ENCODE measurements around the gene ANKRD9. TPM values are rescaled to one million over a fixed set of nuclear protein-coding genes. Genes with fewer than 3 reads are reported as not detected.
"Not testable (repeated sequence)": the region's sequence is repeated elsewhere in the genome, so short reads cannot be mapped to it uniquely, and the experiment has no call there.

ANKRD9 gene
- total RNA-seq, 6 donors from 2014 or later = 21.0 to 99.9 (median 47.6) TPM

DNA sequence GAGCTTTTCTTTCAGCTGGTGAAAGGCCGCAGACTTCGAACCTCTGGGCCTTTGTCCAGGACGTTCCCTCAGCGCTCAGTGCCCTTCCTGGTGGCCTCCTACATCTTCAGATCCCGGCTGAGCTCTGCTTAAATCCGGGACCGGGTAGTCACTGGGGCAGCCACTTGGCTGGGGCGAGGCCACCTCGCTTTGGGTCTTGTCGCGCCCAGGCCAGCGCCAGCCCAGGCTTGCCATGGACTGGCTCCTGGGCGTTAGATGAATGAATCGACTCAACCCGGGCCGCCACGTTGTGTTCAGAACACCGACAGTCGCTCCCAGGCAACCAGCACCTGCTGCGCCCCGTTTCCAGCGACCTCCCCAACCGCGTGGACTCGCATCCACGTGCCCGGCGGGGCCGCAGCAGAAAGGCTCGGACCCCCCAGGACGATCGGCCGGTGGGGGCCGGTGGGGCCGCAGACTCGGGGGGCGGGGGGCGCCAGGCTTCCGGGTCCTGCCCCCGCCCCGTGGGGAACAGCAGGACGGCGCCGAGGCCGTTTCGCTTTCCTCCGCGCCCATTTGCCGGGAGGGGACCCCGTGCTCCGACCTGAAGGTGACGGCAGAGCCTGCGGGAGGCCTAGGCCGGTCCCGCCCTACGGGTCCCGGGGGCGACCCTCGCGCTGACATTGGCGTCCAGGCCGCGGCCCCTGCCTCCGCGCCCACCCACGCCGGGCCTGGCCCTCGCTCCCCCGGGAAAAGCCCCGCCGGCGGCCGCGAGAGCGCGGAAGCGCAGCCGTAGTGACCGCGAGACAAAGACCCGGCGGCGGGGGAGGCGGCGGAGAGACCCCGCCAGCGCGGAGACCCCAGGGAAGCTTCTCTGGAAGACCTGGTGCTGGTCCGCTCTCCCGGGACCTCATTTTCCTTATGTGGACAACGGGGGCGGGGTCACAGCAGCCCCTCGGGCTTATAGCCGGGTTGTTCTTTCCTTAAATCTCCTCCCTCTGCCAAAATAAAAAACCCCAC, 45.5 kb upstream of the ANKRD9 start:
- Histone ChIP-seq H3K4me1 (peaks cover 4 to 11% (median 5%) of the 10 kb centered on the region in 4 donors), H3K4me3 (peak overlapping the region; percentile 45 to 93 (median 64)), H3K27ac (peak overlapping the region; percentile 64 to 78 (median 68)), H3K9me3 (no peaks in the 10 kb centered on the region), H3K27me3 (no peaks in the 10 kb centered on the region), H3K36me3 (no peaks in the 10 kb centered on the region)
- TF ChIP-seq EP300 (IDR thresholded peaks at IDR 0.05) = no peak
- no peak for TF ChIP-seq POLR2AphosphoS5 (IDR thresholded peaks at IDR 0.05)
- TF ChIP-seq POLR2A (IDR thresholded peaks at IDR 0.05) = peak in 1 of 4 donors; percentile 24
- TF ChIP-seq, protein P1, sequence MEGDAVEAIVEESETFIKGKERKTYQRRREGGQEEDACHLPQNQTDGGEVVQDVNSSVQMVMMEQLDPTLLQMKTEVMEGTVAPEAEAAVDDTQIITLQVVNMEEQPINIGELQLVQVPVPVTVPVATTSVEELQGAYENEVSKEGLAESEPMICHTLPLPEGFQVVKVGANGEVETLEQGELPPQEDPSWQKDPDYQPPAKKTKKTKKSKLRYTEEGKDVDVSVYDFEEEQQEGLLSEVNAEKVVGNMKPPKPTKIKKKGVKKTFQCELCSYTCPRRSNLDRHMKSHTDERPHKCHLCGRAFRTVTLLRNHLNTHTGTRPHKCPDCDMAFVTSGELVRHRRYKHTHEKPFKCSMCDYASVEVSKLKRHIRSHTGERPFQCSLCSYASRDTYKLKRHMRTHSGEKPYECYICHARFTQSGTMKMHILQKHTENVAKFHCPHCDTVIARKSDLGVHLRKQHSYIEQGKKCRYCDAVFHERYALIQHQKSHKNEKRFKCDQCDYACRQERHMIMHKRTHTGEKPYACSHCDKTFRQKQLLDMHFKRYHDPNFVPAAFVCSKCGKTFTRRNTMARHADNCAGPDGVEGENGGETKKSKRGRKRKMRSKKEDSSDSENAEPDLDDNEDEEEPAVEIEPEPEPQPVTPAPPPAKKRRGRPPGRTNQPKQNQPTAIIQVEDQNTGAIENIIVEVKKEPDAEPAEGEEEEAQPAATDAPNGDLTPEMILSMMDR (IDR thresholded peaks at IDR 0.05) = no peak
- 18 to 40% methylated on average over 1 to 27 of the region's 94 CpGs for WGBS, 2 donors
- peak; percentile 73 to 90 for DNase-seq
- ATAC-seq (ENCODE audit: low FRiP score in 2 of 2) = peak; percentile 34 to 81

DNA sequence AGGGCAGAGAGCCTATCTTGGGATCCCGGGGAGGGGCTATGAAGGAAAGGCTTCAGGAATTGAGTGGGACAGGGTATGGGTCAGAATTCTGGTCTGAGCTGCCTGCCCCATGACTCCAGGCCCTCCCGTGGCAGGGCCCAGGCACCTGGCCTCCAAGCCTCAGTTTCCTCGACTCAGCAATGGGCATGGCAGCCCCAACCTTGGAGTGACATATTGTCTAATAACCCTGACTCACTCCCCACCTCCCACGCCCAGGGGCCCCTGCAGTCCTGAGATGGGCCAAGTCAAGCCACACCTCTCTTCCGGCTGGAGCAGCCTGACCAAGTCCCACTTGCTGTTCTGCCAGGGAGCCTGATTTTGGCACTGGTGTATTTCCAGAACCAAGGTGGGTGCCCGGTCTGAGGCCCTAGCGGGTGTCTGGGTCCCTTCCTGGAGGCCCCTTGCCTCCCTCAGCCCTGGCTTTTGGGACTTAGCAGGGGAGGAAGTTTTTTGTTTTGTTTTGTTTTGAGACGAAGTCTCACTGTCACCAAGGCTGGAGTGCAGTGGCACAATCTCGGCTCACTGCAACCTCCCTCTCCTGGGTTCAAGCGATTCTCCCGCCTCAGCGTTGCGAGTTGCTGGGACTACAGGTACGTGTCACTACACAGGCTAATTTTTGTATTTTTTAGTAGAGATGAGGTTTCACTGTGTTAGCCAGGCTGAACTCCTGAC, 42.6 kb upstream of the ANKRD9 start:
- no peaks in the 10 kb centered on the region for H3K27me3 ChIP-seq
- WGBS, 2 donors = 76 to 95% methylated on average over 7 to 14 of the region's 14 CpGs
- no peaks in the 10 kb centered on the region for H3K36me3 ChIP-seq
- peaks cover 4 to 11% (median 5%) of the 10 kb centered on the region in 4 donors for H3K4me1 ChIP-seq
- TF ChIP-seq, protein P1 (IDR thresholded peaks at IDR 0.05) = no peak
- TF ChIP-seq POLR2AphosphoS5 (IDR thresholded peaks at IDR 0.05) (no peak), POLR2A (IDR thresholded peaks at IDR 0.05) (no peak), EP300 (IDR thresholded peaks at IDR 0.05) (no peak)
- peak in 1 of 2 donors; percentile 75 for ATAC-seq (ENCODE audit: low FRiP score in 2 of 2)
- no peak for DNase-seq
- H3K9me3 ChIP-seq = no peaks in the 10 kb centered on the region
- no peak overlapping the region for H3K4me3 ChIP-seq
- H3K27ac ChIP-seq = no peak overlapping the region

DNA sequence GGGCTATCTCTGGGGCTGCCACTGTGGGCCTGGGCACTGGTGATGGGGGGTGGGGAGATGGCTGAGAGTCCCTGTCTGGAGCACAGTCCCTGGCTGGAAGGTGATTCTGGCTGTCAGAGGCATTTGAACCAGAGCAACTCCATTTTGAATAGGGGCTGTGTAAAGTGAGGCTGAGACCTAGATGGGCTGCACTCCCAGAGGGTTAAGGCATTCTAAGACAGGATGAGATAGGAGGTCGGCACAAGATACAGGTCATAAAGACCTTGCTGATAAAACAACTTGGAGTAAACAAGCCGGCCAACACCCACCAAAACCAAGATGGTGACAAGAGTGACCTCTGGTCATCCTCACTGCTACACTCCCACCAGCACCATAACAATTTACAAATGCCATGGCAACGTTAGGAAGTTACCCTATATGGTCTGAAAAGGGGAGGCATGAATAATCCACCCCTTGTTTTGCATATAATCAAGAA, 41.4 kb upstream of the ANKRD9 start:
- H3K27me3 ChIP-seq; H3K4me3 ChIP-seq; DNase-seq; ATAC-seq (ENCODE audit: low FRiP score in 2 of 2); H3K27ac ChIP-seq; H3K36me3 ChIP-seq; H3K9me3 ChIP-seq: not testable (repeated sequence)
- 74 to 85% methylated on average over 3 of the region's 3 CpGs for WGBS, 2 donors
- H3K4me1 ChIP-seq = peaks cover 4 to 11% (median 5%) of the 10 kb centered on the region in 4 donors

DNA sequence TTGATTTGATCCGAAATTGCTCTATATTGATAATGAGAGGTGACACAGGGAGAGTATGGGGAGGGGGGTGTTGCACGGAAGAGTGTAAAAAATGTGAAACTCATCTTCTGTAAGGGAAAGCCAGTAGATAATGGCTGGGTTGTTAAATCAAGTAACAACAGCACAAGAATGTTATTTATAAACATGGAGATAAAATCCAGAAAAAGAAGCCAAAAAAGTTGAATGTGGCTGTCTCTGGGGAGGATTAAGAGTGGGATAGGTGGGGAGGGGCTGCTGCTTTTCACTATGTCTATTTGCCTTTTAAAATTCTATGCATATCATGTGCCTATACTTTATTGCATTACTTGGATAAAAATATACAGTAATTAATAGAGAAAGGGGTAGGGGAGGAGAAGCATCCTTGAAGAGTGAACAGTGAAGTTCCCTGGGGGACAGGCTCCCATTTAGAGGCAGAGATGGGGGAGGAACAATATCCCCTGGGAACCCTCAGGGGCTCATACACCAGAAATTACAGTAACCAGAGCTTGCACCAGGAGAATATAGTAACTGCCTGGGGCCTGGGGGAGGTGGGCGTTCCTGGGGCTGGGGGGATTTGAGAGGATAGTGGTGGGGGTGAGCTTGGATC, 39.2 kb upstream of the ANKRD9 start:
- TF ChIP-seq, protein P1 (IDR thresholded peaks at IDR 0.05) = no peak
- TF ChIP-seq POLR2A (IDR thresholded peaks at IDR 0.05) = no peak
- TF ChIP-seq POLR2AphosphoS5 (IDR thresholded peaks at IDR 0.05) = no peak
- no peak for TF ChIP-seq EP300 (IDR thresholded peaks at IDR 0.05)
- H3K27me3 ChIP-seq = peaks cover 0 to 22% (median 14%) of the 10 kb centered on the region in 4 donors
- no peak overlapping the region for H3K27ac ChIP-seq
- DNase-seq = no peak
- H3K36me3 ChIP-seq = no peaks in the 10 kb centered on the region
- H3K4me1 ChIP-seq = peaks cover 3 to 20% (median 10%) of the 10 kb centered on the region in 4 donors
- WGBS, 2 donors = 62 to 77% methylated on average over 2 to 3 of the region's 3 CpGs
- H3K9me3 ChIP-seq = no peaks in the 10 kb centered on the region
- no peak for ATAC-seq (ENCODE audit: low FRiP score in 2 of 2)
- no peak overlapping the region for H3K4me3 ChIP-seq

Data from upper lobe of left lung (tissue), 6 donors.